Activated T-cell treated with anti-CD3 and anti-CD28 coated beads for 1 hour (primary cell): ENCODE data around the gene DENND5A.
"Not testable (repeated sequence)": the region's sequence is repeated elsewhere in the genome, so short reads cannot be mapped to it uniquely, and the experiment has no call there.

Source experiments
- DNase-seq: peaks from one replicate; pipeline ENCODE4 v3.0.0-alpha.2; 2020; ENCODE audit warnings: low read depth

The DENND5A gene

DNA sequence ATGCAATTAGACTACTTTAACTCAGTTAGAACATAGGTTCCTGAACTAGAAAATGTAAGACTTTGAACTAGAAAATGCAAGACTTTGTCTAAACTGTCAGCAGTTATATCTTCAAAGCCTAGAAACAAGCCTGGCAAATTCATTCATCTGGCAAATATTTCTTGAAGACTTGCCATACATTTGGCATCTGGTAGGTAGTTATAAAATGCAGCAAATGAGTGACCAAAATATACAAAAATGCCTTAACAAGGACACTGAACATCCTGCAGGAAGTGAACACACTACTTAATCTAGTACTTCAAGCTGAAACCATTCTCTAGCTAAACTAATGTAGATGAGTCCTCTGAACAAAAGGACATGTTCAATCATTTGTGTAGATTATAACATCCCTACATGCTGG is 89.0 kb downstream of the DENND5A start:
- no peak for DNase-seq

DNA sequence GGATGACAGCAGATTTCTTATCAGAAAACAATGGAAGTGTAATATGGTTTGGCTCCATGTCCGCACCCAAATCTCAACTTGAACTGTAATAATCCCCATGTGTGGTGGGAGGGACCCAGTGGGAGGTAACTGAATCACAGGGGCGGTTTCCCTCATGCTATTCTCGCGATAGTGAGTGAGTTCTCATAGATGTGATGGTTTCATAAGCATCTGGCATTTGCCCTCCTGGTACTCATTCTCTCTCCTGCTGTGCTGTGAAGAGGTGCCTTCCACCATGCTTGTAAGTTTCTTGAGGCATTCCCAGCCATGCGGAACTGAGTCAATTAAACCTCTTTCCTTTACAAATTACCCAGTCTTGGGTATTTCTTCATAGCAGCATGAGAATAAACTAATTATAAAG is 92.8 kb downstream of the DENND5A start:
- no peak for DNase-seq

DNA sequence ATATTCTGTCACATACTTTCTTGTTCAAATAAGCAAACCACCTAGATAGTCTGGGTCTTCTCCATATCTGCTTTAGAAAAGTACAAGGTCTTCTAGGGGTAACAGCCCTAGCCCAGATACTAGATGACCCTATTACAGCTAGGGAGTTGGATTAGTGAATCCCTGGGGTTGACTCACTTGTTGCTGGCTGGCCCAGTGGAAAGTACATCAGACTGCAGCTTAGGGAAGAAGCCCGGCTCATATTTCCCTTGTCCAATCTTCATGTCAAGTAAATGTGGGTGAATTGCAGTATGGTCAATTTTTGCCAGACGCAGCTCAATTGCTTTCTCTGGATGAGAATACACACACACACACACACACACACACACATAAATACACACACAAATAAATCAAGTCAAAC is 94.7 kb downstream of the DENND5A start:
- DNase-seq: no peak

DNA sequence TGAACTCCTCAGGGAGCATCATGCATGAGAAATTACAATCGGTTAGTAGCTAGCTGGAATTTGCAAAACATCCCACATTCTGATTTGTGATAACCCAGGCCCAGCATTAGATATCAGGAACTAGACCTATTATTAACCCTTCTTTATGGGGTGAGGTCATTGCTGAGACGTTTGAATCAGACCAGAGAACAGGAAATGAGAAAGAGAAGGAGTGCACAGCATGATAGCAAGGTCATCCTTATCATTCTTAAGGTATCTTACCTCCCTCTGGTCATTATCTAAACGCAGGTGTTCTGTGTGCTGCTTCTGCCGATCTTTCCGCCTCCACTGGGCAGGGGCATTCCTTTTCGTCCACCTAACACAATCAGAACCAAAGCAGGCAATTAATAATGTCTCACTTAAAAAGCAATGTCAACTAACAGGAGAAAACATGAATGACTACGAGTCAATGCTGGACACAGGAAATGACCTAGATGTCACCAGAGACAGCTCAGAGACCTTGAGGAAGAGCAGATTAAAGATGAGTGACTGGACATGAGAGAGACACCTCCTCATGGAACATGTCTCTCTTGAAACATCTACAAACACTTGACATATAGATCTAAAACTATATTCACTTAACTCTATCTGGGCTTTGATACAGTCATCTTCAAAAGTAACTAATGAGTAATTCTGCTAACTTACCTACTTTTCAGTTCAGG is 95.4 kb downstream of the DENND5A start:
- DNase-seq: no peak

DNA sequence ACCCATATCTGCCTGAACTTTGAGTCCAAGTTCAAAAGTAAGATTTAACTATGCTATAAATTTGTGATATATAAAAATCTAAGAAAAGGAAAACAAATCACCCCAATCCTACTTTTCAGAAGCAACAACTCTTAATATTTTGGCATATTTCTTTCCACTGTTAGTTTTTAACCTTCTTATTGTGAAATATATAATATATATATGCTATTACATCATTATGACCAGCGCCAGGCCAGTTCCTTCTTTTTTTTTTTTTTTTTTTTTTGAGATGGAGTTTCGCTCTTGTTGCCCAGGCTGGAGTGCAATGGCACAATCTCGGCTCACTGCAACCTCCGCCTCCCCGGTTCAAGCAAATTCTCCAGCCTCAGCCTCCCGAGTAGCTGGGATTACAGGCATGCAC is 103.2 kb downstream of the DENND5A start:
- DNase-seq: not testable (repeated sequence)

DNA sequence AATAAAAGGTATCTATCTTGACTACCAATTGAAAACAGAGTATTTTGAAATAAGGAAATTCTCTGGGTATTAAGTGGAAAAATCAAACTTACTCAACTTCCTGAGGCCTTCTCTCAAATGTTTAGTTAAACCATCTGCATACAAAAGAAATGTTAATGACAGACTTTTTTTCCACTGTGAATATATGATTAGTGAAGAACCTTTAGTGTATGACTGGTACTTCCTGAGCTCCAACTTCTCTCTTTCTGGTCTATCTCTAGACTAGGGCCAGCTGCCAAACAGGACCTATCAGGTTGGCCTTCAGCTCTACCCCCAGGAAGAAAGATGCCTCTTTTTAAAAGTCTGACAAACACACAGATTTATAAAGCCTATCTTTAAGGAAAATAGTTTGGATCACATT is 105.0 kb downstream of the DENND5A start:
- DNase-seq: no peak

DNA sequence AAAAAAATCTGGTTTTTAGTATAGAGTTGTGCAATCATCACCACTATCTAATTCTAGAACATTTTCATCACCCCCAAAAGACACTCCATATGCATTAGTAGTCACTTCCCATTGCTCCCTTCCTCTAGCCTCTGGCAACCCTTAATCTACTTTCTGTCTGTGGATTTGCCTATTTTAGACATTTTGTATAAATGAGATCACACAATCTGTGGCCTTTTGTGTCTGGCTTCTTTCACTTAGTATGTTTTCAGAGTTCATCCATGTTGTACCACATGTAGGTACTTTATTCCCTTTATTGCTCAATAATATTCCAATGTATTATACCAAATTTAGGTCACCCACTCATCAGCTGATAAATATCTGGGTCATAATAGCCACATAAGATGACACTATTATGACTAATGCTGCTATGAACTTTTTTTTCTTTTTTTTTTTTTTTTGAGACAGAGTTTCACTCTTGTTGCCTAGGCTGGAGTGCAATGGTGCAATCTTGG is 106.2 kb downstream of the DENND5A start:
- DNase-seq: no peak

DNA sequence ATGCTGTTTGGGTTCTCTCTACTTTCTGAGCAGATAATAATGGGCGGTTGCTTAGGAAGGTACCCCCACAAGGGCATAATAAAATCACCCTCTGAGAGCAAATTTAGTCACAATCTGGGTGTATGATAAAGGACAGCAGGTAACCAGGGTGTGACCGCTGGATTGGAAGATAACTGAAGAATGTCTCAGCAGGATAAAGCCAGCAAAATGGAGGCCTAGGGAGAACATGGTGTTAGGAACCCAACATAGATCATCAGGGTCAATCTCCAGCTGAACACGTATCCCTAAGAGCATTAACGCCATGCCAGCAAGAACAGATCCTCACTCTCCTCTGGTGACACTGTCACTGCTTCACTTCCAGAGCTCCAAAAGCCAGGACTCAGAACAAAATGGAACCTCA is 109.2 kb downstream of the DENND5A start:
- DNase-seq: no peak

DNA sequence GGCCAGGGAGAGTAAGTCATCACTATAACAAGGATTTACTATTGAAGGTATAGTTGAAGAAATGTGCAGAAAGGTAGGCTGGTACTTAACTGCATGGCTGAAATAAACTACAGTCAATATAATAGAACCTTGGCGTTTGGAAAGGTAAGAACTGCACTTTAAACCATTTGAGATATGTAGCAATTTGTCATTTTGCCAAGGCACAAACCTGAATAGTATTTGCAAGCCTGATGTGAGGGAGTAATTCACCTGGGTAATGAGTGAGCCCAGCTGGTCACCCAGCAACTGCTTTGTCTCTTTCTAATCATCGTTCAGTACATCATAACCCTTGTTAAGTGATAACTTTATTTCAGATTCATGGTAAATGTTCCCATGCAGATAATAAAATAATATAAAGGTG is 111.5 kb downstream of the DENND5A start:
- DNase-seq: no peak

DNA sequence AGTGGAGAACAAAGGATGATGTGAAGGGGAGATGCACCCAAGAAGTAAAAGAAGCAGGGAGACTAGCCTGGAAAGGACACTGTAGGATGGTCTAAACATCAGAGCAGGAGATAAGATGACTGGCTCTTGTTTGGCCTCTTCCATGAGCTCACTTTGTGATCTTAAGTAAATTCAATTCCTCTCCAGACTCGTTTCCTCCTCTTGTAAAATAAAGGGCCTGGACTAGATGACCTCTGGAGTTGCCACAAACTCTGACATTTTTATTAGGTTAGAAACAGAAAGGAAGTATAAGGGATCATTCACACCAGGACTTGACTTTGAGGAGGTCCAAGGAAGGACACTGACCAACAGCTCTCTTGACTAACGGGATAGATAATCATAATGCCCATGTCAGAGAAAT is 113.5 kb downstream of the DENND5A start:
- no peak for DNase-seq

DNA sequence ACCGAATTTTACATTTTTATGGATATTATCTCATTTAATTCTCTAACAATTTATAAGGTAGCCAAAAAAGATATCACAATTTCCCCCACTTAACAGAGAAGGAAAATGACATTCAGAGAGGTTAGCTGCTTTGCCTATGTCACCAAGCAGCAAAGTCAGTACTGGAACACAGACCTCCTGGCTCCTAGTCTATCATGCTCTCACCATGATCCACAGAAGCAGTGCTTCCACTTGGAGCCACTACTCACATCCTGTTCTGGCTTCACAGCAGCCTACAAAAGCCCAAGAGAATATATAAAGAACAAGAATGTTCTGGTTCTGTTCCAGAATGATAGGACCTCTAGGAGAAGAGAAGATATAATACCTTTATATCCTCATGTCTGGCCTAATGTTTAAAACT is 114.2 kb downstream of the DENND5A start:
- no peak for DNase-seq

DNA sequence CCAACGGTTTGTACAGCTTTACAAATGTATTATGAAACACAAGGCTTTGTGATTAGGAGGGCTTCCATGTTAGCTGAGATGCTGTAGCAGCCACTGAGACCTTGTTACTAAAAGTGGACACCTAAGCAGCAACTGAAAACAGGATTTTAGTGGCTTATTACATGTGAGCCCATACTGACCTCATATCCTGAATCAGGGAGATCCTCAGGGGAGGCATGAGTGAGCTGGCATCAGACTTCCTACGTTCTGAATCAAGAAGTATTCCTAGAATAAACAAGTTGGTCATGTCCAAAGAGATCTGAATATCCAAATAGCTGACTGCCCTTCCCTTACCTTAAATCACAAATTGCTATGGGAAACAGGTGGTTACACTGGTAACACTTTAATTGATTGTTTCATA is 114.6 kb downstream of the DENND5A start:
- DNase-seq: no peak

DNA sequence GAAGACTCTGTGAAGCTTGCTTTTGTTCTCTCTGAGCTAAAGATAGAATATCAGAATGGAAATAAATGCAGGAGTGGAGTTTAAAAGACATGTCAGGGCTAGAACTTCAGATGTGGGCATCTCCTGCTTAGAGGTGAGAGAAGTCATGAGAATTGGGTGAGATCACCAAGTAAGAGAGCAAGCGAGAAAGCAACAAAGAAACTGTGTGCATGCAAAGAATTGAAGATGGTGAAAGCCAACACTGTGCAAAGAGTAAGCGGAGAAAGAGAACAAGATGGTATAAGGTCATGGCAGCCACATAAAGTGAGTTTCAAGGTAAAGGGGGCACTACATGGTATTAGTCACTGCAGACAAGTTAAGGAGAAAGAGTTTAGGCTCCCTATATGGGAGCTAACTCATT is 116.4 kb downstream of the DENND5A start:
- no peak for DNase-seq

DNA sequence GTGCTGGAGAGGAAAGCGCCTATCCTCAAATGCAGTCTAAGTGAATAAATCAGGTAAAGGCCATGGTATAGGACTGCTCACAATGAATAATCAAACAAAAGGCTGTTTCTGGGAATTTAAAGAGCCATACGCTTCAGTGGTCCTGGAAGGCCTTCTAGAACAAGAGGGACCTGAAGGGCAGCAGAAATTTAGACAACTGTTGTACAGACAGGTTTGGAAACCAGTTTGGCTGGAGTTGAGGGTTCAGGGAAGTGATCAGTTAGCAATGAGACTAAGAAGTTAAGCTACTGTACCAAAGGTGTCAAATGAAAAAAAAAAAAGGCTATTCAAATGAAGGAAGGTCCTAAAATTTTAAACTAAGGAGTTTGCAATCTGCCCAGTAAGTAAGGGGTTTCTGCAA is 117.1 kb downstream of the DENND5A start:
- no peak for DNase-seq

DNA sequence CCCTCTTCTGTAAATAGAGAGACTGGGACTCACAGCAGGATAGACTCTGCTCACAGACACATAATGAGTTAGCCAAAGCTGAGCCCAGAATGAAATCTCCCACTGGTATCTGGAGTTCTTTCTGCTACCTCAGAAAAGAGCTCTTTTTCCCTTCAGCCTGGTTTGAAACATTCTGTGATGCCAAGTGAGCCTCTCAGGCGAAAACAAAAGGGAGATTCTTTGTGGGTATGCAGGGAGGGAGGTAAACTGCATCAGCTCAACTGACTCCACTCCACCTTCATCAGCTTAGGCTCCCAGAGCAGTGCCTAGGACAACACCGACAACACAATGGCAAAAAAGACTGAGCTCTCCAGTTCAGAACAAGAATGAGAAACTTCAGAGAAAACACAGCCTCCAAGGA is 118.7 kb downstream of the DENND5A start:
- no peak for DNase-seq

DNA sequence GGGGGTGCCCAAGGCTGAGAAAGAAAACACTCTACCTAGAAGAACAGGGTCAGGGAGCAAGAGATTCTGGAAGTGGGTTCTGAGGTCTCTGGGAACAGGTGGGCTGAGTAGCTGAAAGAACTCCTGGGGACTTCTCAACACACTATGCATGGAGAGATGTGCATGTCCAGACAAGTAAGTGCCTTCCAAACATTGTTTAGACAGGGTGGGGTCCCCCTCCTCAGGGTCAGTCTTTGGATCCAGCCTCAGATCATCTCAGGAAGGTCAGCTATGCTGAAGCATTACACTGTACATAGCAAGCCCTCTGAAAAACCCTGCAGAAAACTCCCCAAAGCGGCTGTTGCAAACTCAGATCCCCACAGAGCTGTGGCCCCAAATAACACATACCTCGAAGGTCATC is 119.9 kb downstream of the DENND5A start:
- DNase-seq: no peak

DNA sequence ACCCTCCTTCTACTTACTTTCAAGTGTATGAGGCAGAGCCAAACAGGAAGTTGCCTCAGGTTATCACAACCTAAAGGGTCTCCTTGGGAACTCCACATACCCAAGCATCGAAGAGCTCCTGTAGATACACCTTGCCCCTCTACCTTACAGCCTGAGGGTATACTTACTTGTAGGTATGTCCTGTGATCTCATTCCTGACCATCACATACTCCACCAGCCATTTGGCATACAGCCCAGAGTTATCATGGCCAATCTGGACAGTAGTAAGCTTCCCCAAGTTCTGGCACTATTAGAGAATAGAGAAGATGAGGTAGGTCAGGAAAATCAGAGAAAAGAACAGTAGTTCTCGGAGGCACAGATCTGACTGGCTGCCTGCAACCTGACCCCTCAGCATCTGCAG is 120.3 kb downstream of the DENND5A start:
- no peak for DNase-seq

DNA sequence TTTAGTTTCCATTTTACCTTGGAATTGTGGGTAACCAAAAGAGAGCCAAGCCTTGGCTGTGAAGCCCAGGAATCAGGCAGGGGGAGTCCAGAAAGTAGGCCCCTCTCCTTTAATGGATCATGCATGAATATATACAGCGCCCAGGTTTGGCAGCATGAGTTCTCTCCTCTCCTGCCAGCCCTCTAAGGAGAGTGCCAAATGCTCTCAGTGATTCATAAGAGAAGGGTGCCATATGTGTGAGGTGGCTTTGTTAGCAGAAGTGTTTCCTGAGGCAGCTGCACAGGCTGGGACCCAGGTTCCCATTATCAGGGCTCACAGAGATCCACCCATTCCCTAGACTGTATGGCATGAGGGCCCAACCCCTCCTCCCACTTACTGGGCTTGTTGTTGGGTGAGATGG is 121.4 kb downstream of the DENND5A start:
- no peak for DNase-seq

DNA sequence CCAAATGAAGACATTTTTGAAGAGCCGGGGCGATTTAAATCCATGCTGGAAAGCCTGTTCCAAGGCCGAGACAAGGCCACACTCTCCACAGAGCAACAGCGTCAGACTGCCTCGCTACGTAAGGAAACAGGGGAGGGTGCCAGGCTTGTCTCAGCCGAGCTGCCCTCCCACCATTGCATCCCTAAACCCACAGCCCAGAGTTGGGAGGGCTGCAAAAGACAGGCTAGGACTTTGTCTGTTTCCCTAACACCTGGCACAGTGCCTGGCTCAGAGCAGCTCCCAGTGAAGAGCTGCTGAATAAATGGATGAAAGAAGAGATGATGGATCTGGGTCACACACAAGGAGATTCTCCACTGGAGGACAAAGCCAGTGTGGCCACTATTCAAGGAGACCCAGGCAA is 122.4 kb downstream of the DENND5A start:
- DNase-seq: no peak

DNA sequence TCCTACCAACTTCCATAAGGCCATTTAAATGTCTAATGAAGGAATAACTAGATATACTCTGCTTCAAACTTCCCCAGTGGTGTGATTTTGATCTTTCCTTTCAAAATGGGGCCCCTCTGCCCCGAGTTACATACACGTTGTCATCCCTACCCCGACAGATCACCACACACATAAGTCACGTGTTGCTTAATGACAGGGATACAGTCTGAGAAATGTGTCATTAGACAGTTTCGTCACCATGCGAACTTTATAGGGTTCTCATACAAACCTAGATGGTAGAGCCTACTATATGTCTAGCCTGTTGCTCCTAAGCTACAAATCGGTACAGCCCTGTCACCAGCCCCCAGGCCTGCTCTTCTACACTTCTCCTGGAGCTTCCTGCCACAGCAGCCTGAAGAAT is 124.0 kb downstream of the DENND5A start:
- DNase-seq: no peak

DNA sequence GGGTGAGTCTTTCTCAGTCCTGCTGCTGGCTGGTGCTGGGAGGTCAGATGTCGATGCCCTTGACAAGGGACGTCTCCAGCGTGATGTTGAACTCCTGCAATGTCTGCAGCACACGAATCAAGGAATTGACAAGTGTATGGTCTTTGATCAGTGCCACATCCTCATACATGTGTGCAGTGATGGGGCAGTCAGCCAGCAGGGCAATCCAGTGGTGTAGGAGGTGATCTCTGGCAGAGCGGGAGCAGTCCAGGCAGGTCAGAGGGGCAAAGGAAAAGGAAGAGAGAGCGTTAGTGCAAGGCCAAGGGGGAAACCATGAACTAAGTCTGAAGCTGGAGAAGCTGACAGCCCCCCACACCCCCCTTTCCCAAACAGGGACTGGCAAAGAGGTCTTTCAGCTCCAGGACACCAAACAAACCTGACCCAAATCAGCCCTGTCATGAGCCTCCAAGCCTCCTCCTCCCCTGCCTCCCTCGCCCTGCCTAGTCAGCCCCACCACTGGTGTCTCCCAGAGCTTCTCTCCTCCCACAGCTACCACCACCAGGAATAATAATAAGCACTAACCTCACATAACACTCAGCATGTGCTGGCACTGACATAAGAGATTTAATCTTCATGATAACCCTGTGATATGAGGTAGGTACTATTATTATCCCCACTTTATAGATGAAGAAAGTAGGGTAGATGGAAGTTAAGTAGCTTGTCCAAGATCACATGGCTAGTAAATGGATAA is 125.4 kb downstream of the DENND5A start:
- no peak for DNase-seq

DNA sequence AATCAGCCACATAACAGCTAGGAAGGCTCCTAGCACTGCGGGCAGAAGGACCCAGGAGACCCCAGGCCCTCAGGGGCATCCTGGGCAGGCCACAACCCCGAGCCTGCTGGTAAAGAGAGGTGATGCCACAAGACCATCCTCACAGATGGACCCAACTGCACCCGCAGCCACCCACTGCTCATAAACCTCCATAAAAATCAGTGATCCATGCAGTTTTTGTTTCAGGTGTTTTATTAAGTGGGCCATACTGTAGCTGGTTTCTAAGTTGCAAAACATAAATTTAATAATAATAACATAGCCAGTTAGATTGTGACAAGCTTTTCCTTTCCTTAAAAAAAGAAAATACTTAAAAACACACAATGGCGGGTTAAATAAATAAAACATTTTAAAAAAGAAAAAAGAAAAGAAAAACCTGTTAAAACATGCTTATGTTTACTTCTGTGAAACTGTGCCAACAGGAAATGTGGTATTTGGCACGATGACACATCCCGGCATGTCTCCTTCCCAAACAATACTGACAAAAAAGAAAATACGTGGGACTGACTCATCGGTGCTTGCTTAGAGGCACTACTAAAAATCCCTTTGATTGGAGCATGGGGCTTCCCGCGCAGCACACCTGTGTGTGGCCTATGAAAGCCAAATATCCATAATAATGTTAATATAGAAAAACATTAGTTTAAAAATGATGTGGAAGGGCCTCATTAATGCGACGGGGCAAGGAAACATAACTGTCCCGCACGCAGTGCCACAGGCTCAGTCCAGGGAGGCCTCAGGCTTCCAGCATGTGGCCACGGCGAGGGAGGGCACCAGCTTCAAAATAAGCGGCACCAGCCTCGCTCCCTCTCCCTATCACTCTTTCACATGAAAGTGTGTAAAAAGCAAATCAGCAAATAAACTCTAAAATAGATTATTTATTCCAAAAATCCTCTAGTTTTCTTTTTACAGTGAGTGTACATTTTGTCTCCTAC is 126.3 kb downstream of the DENND5A start:
- no peak for DNase-seq

DNA sequence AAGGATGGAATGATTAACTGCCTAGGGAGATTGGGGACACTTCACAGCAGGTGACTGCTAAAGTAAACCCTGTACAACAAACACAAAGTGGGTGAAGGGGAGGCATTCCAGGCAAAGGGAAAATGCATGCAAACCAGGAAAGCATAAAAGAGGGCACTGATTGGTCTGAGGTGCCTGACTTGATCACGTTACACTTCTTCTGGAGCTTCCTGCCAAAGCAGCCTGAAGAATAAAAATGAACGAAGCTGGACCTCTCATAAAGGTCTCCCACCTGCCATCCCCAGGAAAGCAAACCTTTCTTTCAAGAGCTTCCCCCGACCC is 127.1 kb downstream of the DENND5A start:
- no peak for DNase-seq
